Skeletal muscle tissue (tissue), 4 donors: ENCODE measurements around the gene ARHGDIG. TPM values are rescaled to one million over a fixed set of nuclear protein-coding genes. Genes with fewer than 3 reads are reported as not detected.

Experiments used
- H3K27ac ChIP-seq: one replicate; pipeline ENCODE4 v1.7.0; 2013; ENCODE audit warnings: mild to moderate bottlenecking, low read depth, low read length, inconsistent platforms
- H3K27me3 ChIP-seq, 3 donors: one replicate each; pipeline ENCODE4 v1.7.0; 2013; ENCODE audit warnings: low read length in 3 of 3; ENCODE audit not compliant: control insufficient read depth in 3 of 3, insufficient read depth in 3 of 3
- H3K36me3 ChIP-seq, 3 donors: one replicate each; pipeline ENCODE4 v1.7.0; 2013; ENCODE audit warnings: low read length in 3 of 3; ENCODE audit not compliant: control insufficient read depth in 3 of 3, insufficient read depth in 3 of 3
- H3K4me1 ChIP-seq, 3 donors: one replicate each; pipeline ENCODE4 v1.7.0; 2013; ENCODE audit warnings: low read length in 3 of 3, mild to moderate bottlenecking in 3 of 3; ENCODE audit not compliant: control insufficient read depth in 3 of 3, insufficient read depth in 3 of 3
- H3K4me3 ChIP-seq, 3 donors: one replicate each; pipeline ENCODE4 v1.7.0; 2013; ENCODE audit warnings: low read length in 3 of 3
- H3K9ac ChIP-seq, 3 donors: one replicate each; pipeline ENCODE4 v1.7.0; 2013; ENCODE audit warnings: low read length in 3 of 3, mild to moderate bottlenecking in 3 of 3, moderate library complexity in 2 of 3, low read depth in 1 of 3
- H3K9me3 ChIP-seq, 3 donors: one replicate each; pipeline ENCODE4 v1.7.0; 2013; ENCODE audit warnings: low read length in 3 of 3; ENCODE audit not compliant: control insufficient read depth in 3 of 3
- total RNA-seq: library from RNA; depleted of rRNA; stranded (reverse); fragments of >200 nt; gene quantifications from one replicate; pipeline ENCODE4 v1.2.3, GENCODE V29; 2014
- donor health status: Osteomylitis.

Gene ARHGDIG
- total RNA-seq: 1.0 TPM

GRCh38 chr16:280552-280951, at the start of gene ARHGDIG:
Gene ARHGDIG, plus strand, starts transcription at chr16:280591. Its CDS starts 90 bp downstream, at chr16:280681.
- no peaks in the 10 kb centered on the region for H3K9me3 ChIP-seq
- H3K36me3 ChIP-seq: no peaks in the 10 kb centered on the region
- H3K4me3 ChIP-seq: peak within 1 kb of the TSS in 1 of 3 donors; percentile 13
- H3K27me3 ChIP-seq: peaks cover 13 to 23% (median 18%) of the 10 kb centered on the region in 3 donors
- H3K4me1 ChIP-seq: peaks cover 5 to 12% (median 7%) of the 10 kb centered on the region in 3 donors
- peak within 1 kb of the TSS in 1 of 3 donors; percentile 50 for H3K9ac ChIP-seq
- no peak within 1 kb of the TSS for H3K27ac ChIP-seq

GRCh38 chr16:230949-231348, 49.4 kb upstream of the ARHGDIG start:
- H3K4me1 ChIP-seq: peaks cover 17 to 31% (median 28%) of the 10 kb centered on the region in 3 donors
- no peaks in the 10 kb centered on the region for H3K27me3 ChIP-seq
- no peak overlapping the region for H3K27ac ChIP-seq
- H3K4me3 ChIP-seq: no peak overlapping the region
- H3K9ac ChIP-seq: no peak overlapping the region
- H3K36me3 ChIP-seq: peaks cover 9 to 19% (median 11%) of the 10 kb centered on the region in 3 donors
- no peaks in the 10 kb centered on the region for H3K9me3 ChIP-seq

- Histone ChIP-seq H3K4me3 (peak within 1 kb of the TSS; percentile 74 to 94 (median 93)), H3K27ac (peak within 1 kb of the TSS; percentile 98), H3K9ac (peak within 1 kb of the TSS; percentile 95 to 99 (median 97))
These were observed 45.7 kb upstream of the ARHGDIG start, which contains the start of gene FAM234A for GRCh38 chr16:234468-235305. Gene FAM234A, plus strand, starts transcription at chr16:234821. Its CDS starts 19,593 bp downstream, at chr16:254414.

GRCh38 chr16:239948-240277, 40.5 kb upstream of the ARHGDIG start:
- no peaks in the 10 kb centered on the region for H3K9me3 ChIP-seq
- H3K36me3 ChIP-seq: peaks cover 0 to 2% (median 0%) of the 10 kb centered on the region in 3 donors
- peaks cover 19 to 39% (median 35%) of the 10 kb centered on the region in 3 donors for H3K4me1 ChIP-seq
- peak overlapping the region; percentile 32 for H3K27ac ChIP-seq
- H3K4me3 ChIP-seq: no peak overlapping the region
- no peaks in the 10 kb centered on the region for H3K27me3 ChIP-seq
- H3K9ac ChIP-seq: peak overlapping the region in 1 of 3 donors; percentile 28

More at GRCh38 chr16:234468-235305, 45.7 kb upstream of the ARHGDIG start, which contains the start of gene FAM234A:
- Histone ChIP-seq H3K27me3 (no peaks in the 10 kb centered on the region), H3K36me3 (no peaks in the 10 kb centered on the region), H3K4me1 (peaks cover 6 to 14% (median 14%) of the 10 kb centered on the region in 3 donors), H3K9me3 (no peaks in the 10 kb centered on the region)

GRCh38 chr16:240559-240958, 39.8 kb upstream of the ARHGDIG start:
- Histone ChIP-seq H3K36me3 (peaks cover 0 to 2% (median 0%) of the 10 kb centered on the region in 3 donors), H3K27ac (peak overlapping the region; percentile 32), H3K9ac (no peak overlapping the region), H3K9me3 (no peaks in the 10 kb centered on the region), H3K27me3 (no peaks in the 10 kb centered on the region), H3K4me3 (no peak overlapping the region), H3K4me1 (peaks cover 15 to 35% (median 29%) of the 10 kb centered on the region in 3 donors)

- Histone ChIP-seq H3K4me1 (peaks cover 14 to 30% (median 29%) of the 10 kb centered on the region in 3 donors), H3K36me3 (peaks cover 0 to 2% (median 0%) of the 10 kb centered on the region in 3 donors), H3K4me3 (no peak overlapping the region), H3K27ac (peak overlapping the region; percentile 1), H3K9me3 (no peaks in the 10 kb centered on the region), H3K9ac (no peak overlapping the region), H3K27me3 (no peaks in the 10 kb centered on the region)
These were observed 38.1 kb upstream of the ARHGDIG start for GRCh38 chr16:242281-242680.

GRCh38 chr16:243348-243747, 37.0 kb upstream of the ARHGDIG start:
- Histone ChIP-seq H3K4me3 (peak overlapping the region in 1 of 3 donors; percentile 35), H3K4me1 (peaks cover 14 to 30% (median 29%) of the 10 kb centered on the region in 3 donors), H3K36me3 (peaks cover 0 to 2% (median 0%) of the 10 kb centered on the region in 3 donors), H3K27ac (peak overlapping the region; percentile 75), H3K9ac (peak overlapping the region in 2 of 3 donors; percentile 16 to 45), H3K9me3 (no peaks in the 10 kb centered on the region), H3K27me3 (no peaks in the 10 kb centered on the region)

GRCh38 chr16:245105-245504, 35.3 kb upstream of the ARHGDIG start:
- Histone ChIP-seq H3K9me3 (no peaks in the 10 kb centered on the region), H3K9ac (no peak overlapping the region), H3K27ac (no peak overlapping the region), H3K36me3 (peaks cover 1 to 11% (median 7%) of the 10 kb centered on the region in 3 donors), H3K27me3 (no peaks in the 10 kb centered on the region), H3K4me3 (no peak overlapping the region), H3K4me1 (peaks cover 10 to 24% (median 21%) of the 10 kb centered on the region in 3 donors)

GRCh38 chr16:247027-247426, 33.4 kb upstream of the ARHGDIG start:
- no peak overlapping the region for H3K27ac ChIP-seq
- H3K4me1 ChIP-seq: peaks cover 4 to 11% (median 11%) of the 10 kb centered on the region in 3 donors
- no peak overlapping the region for H3K4me3 ChIP-seq
- no peaks in the 10 kb centered on the region for H3K9me3 ChIP-seq
- peaks cover 11 to 16% (median 13%) of the 10 kb centered on the region in 3 donors for H3K36me3 ChIP-seq
- no peak overlapping the region for H3K9ac ChIP-seq
- H3K27me3 ChIP-seq: no peaks in the 10 kb centered on the region

GRCh38 chr16:249431-249830, 31.0 kb upstream of the ARHGDIG start:
- Histone ChIP-seq H3K36me3 (peaks cover 25 to 27% (median 25%) of the 10 kb centered on the region in 3 donors), H3K27ac (no peak overlapping the region), H3K27me3 (no peaks in the 10 kb centered on the region), H3K9me3 (no peaks in the 10 kb centered on the region), H3K9ac (no peak overlapping the region), H3K4me1 (peaks cover 0 to 2% (median 0%) of the 10 kb centered on the region in 3 donors), H3K4me3 (no peak overlapping the region)
